IMR-90 (cell line): ENCODE data around the gene UBE2A.

Experiments
- CEBPB ChIP-seq: IDR thresholded peaks from 2 replicates; pipeline ENCODE4 v1.6.1; 2012; ENCODE audit warnings: low read depth, low read length, improper control_type of control experiment
- CTCF ChIP-seq: conservative IDR thresholded peaks from 2 replicates; pipeline ENCODE4 v1.5.1; 2012; ENCODE audit warnings: mild to moderate bottlenecking, low read depth, low read length, improper control_type of control experiment
- MXI1 ChIP-seq: IDR thresholded peaks from 2 replicates; pipeline ENCODE4 v1.6.1; 2012; ENCODE audit warnings: low read depth, mild to moderate bottlenecking, low read length, moderate library complexity, borderline replicate concordance
- RAD21 ChIP-seq: IDR thresholded peaks from 2 replicates; pipeline ENCODE4 v1.6.1; 2012; ENCODE audit warnings: low read length, improper control_type of control experiment
- RFX5 ChIP-seq: IDR thresholded peaks from 2 replicates; pipeline ENCODE4 v1.8.0; 2012; ENCODE audit warnings: low read depth, mild to moderate bottlenecking, low read length, moderate library complexity
- USF2 ChIP-seq: fragments of 150-350 bp; IDR thresholded peaks from 2 replicates; pipeline ENCODE4 v1.6.1; 2017; ENCODE audit warnings: mild to moderate bottlenecking, antibody characterized with exemption, low read length, low read depth

DNA sequence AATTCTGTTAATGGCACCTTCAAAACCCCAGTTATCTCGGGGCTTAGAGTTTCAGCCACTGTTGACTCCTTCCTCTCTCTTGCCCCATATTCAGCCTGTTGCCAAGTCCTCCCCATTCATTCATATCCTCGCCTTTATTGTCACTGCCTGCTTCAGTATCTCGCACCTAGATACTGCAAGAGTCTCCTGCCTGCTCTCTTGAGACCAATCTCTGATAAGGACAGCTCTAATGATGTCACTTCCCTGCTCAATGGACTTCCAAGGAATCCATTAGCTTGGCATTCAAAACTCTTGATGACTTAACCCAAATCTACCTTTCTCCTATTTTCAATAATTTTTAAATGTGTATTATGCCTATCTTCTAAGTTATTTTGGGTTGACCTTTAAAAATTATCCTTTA lies 1.1 kb upstream of the UBE2A start:
- TF ChIP-seq CTCF = no peak
- no peak for TF ChIP-seq USF2
- TF ChIP-seq RFX5 = no peak
- TF ChIP-seq RAD21 = no peak
- no peak for TF ChIP-seq CEBPB
- TF ChIP-seq MXI1 = no peak
